Measurements from ENCODE around the gene PTX4.

- TF ChIP-seq, protein P1, sequence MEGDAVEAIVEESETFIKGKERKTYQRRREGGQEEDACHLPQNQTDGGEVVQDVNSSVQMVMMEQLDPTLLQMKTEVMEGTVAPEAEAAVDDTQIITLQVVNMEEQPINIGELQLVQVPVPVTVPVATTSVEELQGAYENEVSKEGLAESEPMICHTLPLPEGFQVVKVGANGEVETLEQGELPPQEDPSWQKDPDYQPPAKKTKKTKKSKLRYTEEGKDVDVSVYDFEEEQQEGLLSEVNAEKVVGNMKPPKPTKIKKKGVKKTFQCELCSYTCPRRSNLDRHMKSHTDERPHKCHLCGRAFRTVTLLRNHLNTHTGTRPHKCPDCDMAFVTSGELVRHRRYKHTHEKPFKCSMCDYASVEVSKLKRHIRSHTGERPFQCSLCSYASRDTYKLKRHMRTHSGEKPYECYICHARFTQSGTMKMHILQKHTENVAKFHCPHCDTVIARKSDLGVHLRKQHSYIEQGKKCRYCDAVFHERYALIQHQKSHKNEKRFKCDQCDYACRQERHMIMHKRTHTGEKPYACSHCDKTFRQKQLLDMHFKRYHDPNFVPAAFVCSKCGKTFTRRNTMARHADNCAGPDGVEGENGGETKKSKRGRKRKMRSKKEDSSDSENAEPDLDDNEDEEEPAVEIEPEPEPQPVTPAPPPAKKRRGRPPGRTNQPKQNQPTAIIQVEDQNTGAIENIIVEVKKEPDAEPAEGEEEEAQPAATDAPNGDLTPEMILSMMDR (optimal IDR thresholded peaks at IDR 0.05 in 1 of 3, IDR thresholded peaks at IDR 0.05 in 1 of 3, conservative IDR thresholded peaks at IDR 0.05 in 1 of 3; ENCODE audit: extremely low read depth in 1 of 3, insufficient read depth in 2 of 3, low read length in 3 of 3): no peak
- no peak for TF ChIP-seq EZH2 (IDR thresholded peaks at IDR 0.05; ENCODE audit: low read length)
Measured at GRCh38 chr16:1530349-1530882, 41.7 kb upstream of the PTX4 start.

All from keratinocyte (primary cell).